Common myeloid progenitor, CD34-positive (primary cell): Measurements from ENCODE around the gene AK9.
A peak's percentile ranks its signal among the peaks of the same experiment; 100 is the strongest.

Experiments
- CTCF ChIA-PET: fragments of 350-600 bp; sonication (Branson Sonifier 250); formaldehyde crosslinking; loops from one replicate; lab custom pipeline; 2021; ENCODE audit warnings: antibody characterized with exemption; lab: Charles Lee
- POLR2A ChIA-PET: fragments of 350-600 bp; sonication (Branson Sonifier 250); formaldehyde crosslinking; loops from one replicate; lab custom pipeline; 2021; ENCODE audit warnings: antibody characterized with exemption; lab: Charles Lee
- DNase-seq, 3 donors: peaks; one replicate each; pipeline versions ENCODE4 v3.0.0 to v3.0.0-alpha.2; 2013
- H3K27ac ChIP-seq, 2 experiments: 1 replicate in 1 of 2; 2 replicates in 1 of 2; pipeline ENCODE4 v1.7.0; 2013; ENCODE audit warnings: inconsistent platforms in 2 of 2, low read length in 2 of 2, mild to moderate bottlenecking in 2 of 2, low read depth in 1 of 2, moderate library complexity in 1 of 2; ENCODE audit not compliant: severe bottlenecking in 2 of 2, insufficient read depth in 1 of 2, poor library complexity in 1 of 2
- H3K27me3 ChIP-seq, 5 experiments: replicated peaks in 2 of 5; 1 replicate in 3 of 5; 2 replicates in 2 of 5; pipeline versions ENCODE4 v1.6.1 to v1.7.0; 2013; ENCODE audit warnings: low read length in 4 of 5, mild to moderate bottlenecking in 2 of 5, moderate library complexity in 2 of 5, inconsistent platforms in 1 of 5; ENCODE audit not compliant: insufficient read depth in 5 of 5, control insufficient read depth in 4 of 5
- H3K36me3 ChIP-seq, 4 experiments: 1 replicate in 2 of 4; 2 replicates in 2 of 4; pipeline versions ENCODE4 v1.6.1 to v1.7.0; 2013; ENCODE audit warnings: low read length in 3 of 4, control low read depth in 1 of 4, mild to moderate bottlenecking in 1 of 4; ENCODE audit not compliant: control insufficient read depth in 4 of 4, insufficient read depth in 4 of 4
- H3K4me1 ChIP-seq, 4 experiments: 1 replicate in 3 of 4; 2 replicates in 1 of 4; pipeline versions ENCODE4 v1.6.1 to v1.7.1; 2013; ENCODE audit warnings: low read length in 3 of 4, mild to moderate bottlenecking in 3 of 4, control low read depth in 1 of 4, inconsistent platforms in 1 of 4, moderate library complexity in 1 of 4; ENCODE audit not compliant: control insufficient read depth in 4 of 4, insufficient read depth in 4 of 4; ENCODE audit errors: control extremely low read depth in 1 of 4
- H3K4me3 ChIP-seq, 7 experiments: 1 replicate in 4 of 7; 2 replicates in 3 of 7; pipeline versions ENCODE4 v1.5.1 to v1.7.0; 2013; ENCODE audit warnings: mild to moderate bottlenecking in 7 of 7, low read length in 6 of 7, moderate library complexity in 6 of 7, inconsistent platforms in 2 of 7, low read depth in 2 of 7, control low read depth in 1 of 7; ENCODE audit not compliant: insufficient read depth in 4 of 7, control insufficient read depth in 1 of 7; ENCODE audit errors: extremely low read depth in 1 of 7
- H3K9me3 ChIP-seq, 5 experiments: 1 replicate in 4 of 5; 2 replicates in 1 of 5; pipeline versions ENCODE4 v1.6.1 to v1.7.1; 2013; ENCODE audit warnings: low read length in 4 of 5, mild to moderate bottlenecking in 2 of 5, inconsistent platforms in 1 of 5, low read depth in 1 of 5, moderate library complexity in 1 of 5; ENCODE audit not compliant: control insufficient read depth in 4 of 5, insufficient read depth in 2 of 5; ENCODE audit errors: control extremely low read depth in 1 of 5
- WGBS: methylation state at CpG from one replicate; pipeline ENCODE4 v1.1.5; 2013; ENCODE audit not compliant: insufficient coverage; 5-methylcytosine and 5-hydroxymethylcytosine counted together

The AK9 gene

GRCh38 chr6:109498936-109499335 lies 192.1 kb downstream of the AK9 start:
- Histone ChIP-seq H3K4me3 (no peak overlapping the region), H3K9me3 (no peaks in the 10 kb centered on the region), H3K36me3 (no peaks in the 10 kb centered on the region), H3K4me1 (peaks cover 0 to 9% (median 1%) of the 10 kb centered on the region in 4 experiments), H3K27ac (no peak overlapping the region), H3K27me3 (no peaks in the 10 kb centered on the region)
- CTCF ChIA-PET: interaction anchor here (1.6 kb wide), 1 partner anchor 9 kb away, joined by 5 read pairs; no protein-coding TSS in a partner anchor
- WGBS: no CpG with 5 or more reads among the region's 2 CpGs
- no peak for DNase-seq
- POLR2A ChIA-PET: no interaction called here

- ChIA-PET CTCF (no interaction called here), POLR2A (interaction anchor here (0.6 kb wide), 1 partner anchor 209 kb away, joined by 4 read pairs; no protein-coding TSS in a partner anchor)
Observed at GRCh38 chr6:109498052-109498451, 192.9 kb downstream of the AK9 start.

GRCh38 chr6:109496036-109496772 lies 194.8 kb downstream of the AK9 start:
- Histone ChIP-seq H3K27me3 (no peaks in the 10 kb centered on the region), H3K9me3 (no peaks in the 10 kb centered on the region), H3K36me3 (no peaks in the 10 kb centered on the region), H3K27ac (no peak overlapping the region), H3K4me1 (peaks cover 0 to 25% (median 4%) of the 10 kb centered on the region in 4 experiments), H3K4me3 (no peak overlapping the region)
- 96% methylated on average over 8 of the region's 9 CpGs for WGBS
- ChIA-PET CTCF (interaction anchor here (1.0 to 1.6 kb wide), 2 partner anchors 12 to 19 kb away, joined by 3 to 4 read pairs; no protein-coding TSS in a partner anchor), POLR2A (no interaction called here)
- DNase-seq: no peak

More at GRCh38 chr6:109498052-109498451, 192.9 kb downstream of the AK9 start:
- 100% methylated on average over 3 of the region's 4 CpGs for WGBS
- DNase-seq: no peak
- H3K27me3 ChIP-seq: no peaks in the 10 kb centered on the region
- H3K4me3 ChIP-seq: no peak overlapping the region
- no peaks in the 10 kb centered on the region for H3K36me3 ChIP-seq
- peaks cover 0 to 15% (median 1%) of the 10 kb centered on the region in 4 experiments for H3K4me1 ChIP-seq
- no peaks in the 10 kb centered on the region for H3K9me3 ChIP-seq
- H3K27ac ChIP-seq: no peak overlapping the region

- Histone ChIP-seq H3K36me3 (no peaks in the 10 kb centered on the region), H3K27me3 (no peaks in the 10 kb centered on the region), H3K4me1 (peaks cover 0 to 34% (median 5%) of the 10 kb centered on the region in 4 experiments), H3K4me3 (no peak overlapping the region), H3K9me3 (no peaks in the 10 kb centered on the region), H3K27ac (no peak overlapping the region)
- ChIA-PET CTCF (no interaction called here), POLR2A (no interaction called here)
- 0% methylated on average over 1 of the region's 1 CpG for WGBS
- DNase-seq: peak; percentile 23 to 83 (median 81)
Observed at GRCh38 chr6:109493865-109494264, 197.1 kb downstream of the AK9 start.

DNA sequence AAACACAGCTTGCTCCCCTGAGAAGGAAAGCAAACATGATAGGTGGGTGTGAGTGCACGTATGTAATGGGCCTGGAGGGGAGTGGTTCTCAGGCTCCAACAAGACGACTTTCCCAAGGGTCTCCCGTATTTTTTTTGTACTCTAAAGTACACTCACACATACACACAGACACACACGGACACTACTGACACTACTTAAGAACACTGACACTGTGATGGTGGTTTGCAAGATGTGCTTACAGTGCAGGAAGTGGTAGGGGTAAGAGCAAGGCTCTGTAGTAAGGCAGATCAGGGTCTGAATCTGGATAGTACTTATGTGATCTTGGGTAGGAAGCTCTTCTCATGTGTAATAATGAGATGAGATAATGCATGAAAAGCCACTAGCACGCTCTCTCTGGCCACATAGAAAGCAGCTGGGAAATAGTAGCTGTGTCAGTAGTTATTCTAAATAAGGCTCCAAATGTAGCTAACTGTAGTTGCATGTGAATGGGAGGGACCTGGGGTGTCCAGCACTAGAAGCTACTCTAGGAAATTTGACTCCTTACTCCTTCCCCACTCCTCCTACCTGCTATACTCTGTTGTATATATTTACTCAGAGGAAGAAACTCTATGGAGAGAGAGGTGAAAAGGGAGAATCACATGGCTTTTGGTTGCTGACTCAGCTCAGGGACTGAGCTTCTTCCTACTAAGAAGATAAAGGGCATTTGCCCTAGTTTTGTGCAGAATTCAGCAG lies 199.6 kb downstream of the AK9 start:
- Histone ChIP-seq H3K4me1 (peaks cover 0 to 34% (median 5%) of the 10 kb centered on the region in 4 experiments), H3K27me3 (no peaks in the 10 kb centered on the region), H3K27ac (no peak overlapping the region), H3K4me3 (no peak overlapping the region), H3K36me3 (no peaks in the 10 kb centered on the region), H3K9me3 (no peaks in the 10 kb centered on the region)
- POLR2A ChIA-PET: interaction anchor here (1.2 kb wide), 1 partner anchor 12 kb away, joined by 3 read pairs; no protein-coding TSS in a partner anchor
- DNase-seq: peak in 2 of 3 donors; percentile 55 to 73
- CTCF ChIA-PET: interaction anchor here (0.8 to 2.0 kb wide), 3 partner anchors 16 to 50 kb away, joined by 3 to 7 read pairs (median 6); no protein-coding TSS in a partner anchor
- WGBS: no CpG with 5 or more reads among the region's 5 CpGs

DNA sequence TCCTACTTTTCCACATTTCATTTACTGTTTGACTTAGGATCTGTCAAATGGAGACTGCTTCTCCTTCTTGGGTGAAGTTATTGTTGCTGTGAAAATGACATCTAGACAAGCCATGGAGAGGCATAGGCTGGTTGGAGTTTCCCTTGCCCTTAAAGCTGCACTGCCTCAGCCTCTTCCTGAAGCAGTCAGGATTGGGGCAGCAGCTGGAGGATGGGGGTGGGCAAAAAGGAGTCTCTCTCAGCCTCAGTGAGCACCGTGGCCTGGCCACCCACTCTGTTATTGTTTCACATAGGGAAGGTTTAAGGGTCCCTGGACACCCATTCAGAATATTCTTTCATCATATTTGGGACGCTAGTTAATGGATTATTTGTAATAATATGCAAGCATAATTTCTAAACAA lies 200.3 kb downstream of the AK9 start:
- ChIA-PET CTCF (interaction anchor here (0.8 to 2.0 kb wide), 3 partner anchors 17 to 49 kb away, joined by 3 to 7 read pairs (median 6); no protein-coding TSS in a partner anchor), POLR2A (no interaction called here)
- H3K27ac ChIP-seq: no peak overlapping the region
- no peaks in the 10 kb centered on the region for H3K27me3 ChIP-seq
- no peaks in the 10 kb centered on the region for H3K36me3 ChIP-seq
- WGBS: no CpG with 5 or more reads among the region's 2 CpGs
- no peak overlapping the region for H3K4me3 ChIP-seq
- peaks cover 0 to 32% (median 5%) of the 10 kb centered on the region in 4 experiments for H3K4me1 ChIP-seq
- H3K9me3 ChIP-seq: no peaks in the 10 kb centered on the region
- no peak for DNase-seq
